OCI-LY1 (cell line): Measurements from ENCODE around the gene EMSY.

Source experiments
- EZH2 ChIP-seq: fragments of 200-600 bp; sonication (generic), shearing (Covaris generic); IDR thresholded peaks from 2 replicates; pipeline ENCODE4 v1.8.0; 2017; ENCODE audit warnings: borderline replicate concordance, mixed run types, mild to moderate bottlenecking, antibody characterized with exemption, low read length, moderate library complexity, mixed read lengths
- TF ChIP-seq, protein P1 (sequence below): fragments of 200-600 bp; sonication (generic), shearing (Covaris generic); IDR thresholded peaks from 2 replicates; pipeline ENCODE4 v1.5.1; 2017; ENCODE audit warnings: mild to moderate bottlenecking, antibody characterized with exemption, low read length, moderate library complexity, mixed read lengths

DNA sequence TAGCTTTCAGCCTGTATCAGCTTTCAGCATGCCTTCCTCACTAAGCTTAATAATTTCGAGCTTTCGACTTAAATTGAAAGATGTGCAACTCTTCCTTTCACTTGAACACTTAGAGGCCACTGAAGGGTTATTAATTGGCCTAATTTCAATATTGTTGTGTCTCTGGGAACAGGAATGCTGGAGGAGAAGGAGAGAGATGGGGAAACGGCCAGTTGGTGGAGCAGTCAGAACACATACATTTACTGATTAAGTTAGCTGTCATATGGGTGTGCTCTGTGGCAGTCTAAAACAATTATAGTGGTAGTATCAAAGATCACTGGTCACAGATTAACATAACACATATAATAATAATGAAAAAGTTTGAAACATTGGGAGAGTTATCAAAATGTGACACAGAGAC is 119.5 kb downstream of the EMSY start:
- TF ChIP-seq, protein P1, sequence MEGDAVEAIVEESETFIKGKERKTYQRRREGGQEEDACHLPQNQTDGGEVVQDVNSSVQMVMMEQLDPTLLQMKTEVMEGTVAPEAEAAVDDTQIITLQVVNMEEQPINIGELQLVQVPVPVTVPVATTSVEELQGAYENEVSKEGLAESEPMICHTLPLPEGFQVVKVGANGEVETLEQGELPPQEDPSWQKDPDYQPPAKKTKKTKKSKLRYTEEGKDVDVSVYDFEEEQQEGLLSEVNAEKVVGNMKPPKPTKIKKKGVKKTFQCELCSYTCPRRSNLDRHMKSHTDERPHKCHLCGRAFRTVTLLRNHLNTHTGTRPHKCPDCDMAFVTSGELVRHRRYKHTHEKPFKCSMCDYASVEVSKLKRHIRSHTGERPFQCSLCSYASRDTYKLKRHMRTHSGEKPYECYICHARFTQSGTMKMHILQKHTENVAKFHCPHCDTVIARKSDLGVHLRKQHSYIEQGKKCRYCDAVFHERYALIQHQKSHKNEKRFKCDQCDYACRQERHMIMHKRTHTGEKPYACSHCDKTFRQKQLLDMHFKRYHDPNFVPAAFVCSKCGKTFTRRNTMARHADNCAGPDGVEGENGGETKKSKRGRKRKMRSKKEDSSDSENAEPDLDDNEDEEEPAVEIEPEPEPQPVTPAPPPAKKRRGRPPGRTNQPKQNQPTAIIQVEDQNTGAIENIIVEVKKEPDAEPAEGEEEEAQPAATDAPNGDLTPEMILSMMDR, result no peak
- TF ChIP-seq EZH2, result no peak
